ENCODE measurements around the gene FABP1. TPM values are rescaled to one million over a fixed set of nuclear protein-coding genes. Genes with fewer than 3 reads are reported as not detected.

The FABP1 gene
- total RNA-seq, 1 donor, result not detected

- TF ChIP-seq, protein P1, sequence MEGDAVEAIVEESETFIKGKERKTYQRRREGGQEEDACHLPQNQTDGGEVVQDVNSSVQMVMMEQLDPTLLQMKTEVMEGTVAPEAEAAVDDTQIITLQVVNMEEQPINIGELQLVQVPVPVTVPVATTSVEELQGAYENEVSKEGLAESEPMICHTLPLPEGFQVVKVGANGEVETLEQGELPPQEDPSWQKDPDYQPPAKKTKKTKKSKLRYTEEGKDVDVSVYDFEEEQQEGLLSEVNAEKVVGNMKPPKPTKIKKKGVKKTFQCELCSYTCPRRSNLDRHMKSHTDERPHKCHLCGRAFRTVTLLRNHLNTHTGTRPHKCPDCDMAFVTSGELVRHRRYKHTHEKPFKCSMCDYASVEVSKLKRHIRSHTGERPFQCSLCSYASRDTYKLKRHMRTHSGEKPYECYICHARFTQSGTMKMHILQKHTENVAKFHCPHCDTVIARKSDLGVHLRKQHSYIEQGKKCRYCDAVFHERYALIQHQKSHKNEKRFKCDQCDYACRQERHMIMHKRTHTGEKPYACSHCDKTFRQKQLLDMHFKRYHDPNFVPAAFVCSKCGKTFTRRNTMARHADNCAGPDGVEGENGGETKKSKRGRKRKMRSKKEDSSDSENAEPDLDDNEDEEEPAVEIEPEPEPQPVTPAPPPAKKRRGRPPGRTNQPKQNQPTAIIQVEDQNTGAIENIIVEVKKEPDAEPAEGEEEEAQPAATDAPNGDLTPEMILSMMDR (IDR thresholded peaks at IDR 0.05; ENCODE audit: insufficient read depth, low read length), result no peak
- no peak for DNase-seq (ENCODE audit: low read depth)
- H3K4me3 ChIP-seq (ENCODE audit: low read depth, low read length), result no peak overlapping the region
These were observed 40.5 kb upstream of the FABP1 start for GRCh38 chr2:88168386-88168785.

DNA sequence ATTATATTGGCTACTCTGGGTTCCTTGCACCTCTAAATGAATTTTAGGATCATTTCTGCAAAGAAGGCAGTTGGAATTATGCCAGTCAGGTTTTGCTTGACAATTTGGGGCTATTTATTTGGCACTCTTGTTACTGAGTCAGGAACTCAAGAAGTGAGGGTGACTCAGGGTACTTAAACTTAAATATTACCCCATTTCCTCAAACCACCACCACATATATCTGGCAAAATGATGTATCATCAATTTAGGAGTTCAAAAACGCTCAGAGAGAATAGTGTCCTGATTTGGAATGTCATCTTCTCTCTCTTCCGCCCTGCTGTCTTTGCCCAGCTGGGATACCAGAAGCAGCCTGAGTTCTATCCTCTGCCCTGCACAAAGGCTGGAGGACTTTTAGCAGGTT is 39.9 kb upstream of the FABP1 start:
- no peak overlapping the region for H3K4me3 ChIP-seq (ENCODE audit: low read depth, low read length)
- TF ChIP-seq, protein P1 (IDR thresholded peaks at IDR 0.05; ENCODE audit: insufficient read depth, low read length), result no peak
- no peak for DNase-seq (ENCODE audit: low read depth)

- H3K4me3 ChIP-seq (ENCODE audit: low read depth, low read length), result no peak overlapping the region
- TF ChIP-seq, protein P1 (IDR thresholded peaks at IDR 0.05; ENCODE audit: insufficient read depth, low read length), result no peak
- DNase-seq (ENCODE audit: low read depth), result no peak
These were observed 37.6 kb upstream of the FABP1 start for GRCh38 chr2:88165332-88166003.

DNA sequence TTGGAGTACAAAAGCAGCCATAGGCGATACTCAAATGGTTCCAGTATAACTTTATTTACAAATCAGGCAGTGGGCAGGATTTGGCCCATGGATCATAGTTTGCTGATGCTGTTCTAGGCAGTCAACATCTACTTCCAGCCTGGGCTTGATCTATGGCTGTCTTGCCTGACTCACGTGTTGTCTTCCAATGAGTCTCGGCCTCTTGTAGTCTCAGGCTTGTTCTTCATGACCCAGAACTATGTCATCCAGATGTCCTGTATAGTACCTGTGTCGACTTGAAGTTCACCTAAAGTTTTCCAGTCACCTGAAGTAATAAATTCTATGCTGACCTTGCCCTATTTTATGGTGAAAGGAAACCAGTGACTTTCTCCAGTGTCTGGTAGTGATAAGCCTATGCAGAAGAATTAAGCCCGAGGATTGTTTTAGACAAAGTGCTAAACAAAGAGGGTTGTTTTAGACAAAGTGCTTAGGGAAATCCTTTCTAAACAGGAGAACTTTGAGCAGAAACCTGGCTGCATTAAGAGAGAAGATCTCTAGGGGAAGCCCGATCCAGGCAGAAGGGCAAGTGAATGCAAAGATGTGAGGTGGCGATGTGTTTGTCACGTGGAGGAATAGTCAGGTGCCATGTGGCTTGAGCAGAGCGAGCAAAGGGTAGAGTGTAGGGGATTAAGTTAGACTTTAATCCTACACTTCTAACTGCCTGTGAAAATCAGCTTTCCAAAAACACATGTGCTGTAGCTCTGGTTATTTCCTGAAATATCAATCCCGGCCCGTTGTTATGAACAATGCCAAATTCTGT is 33.8 kb upstream of the FABP1 start:
- no peak for DNase-seq (ENCODE audit: low read depth)
- no peak overlapping the region for H3K4me3 ChIP-seq (ENCODE audit: low read depth, low read length)
- TF ChIP-seq, protein P1 (IDR thresholded peaks at IDR 0.05; ENCODE audit: insufficient read depth, low read length), result no peak

- no peak overlapping the region for H3K4me3 ChIP-seq (ENCODE audit: low read depth, low read length)
- TF ChIP-seq, protein P1 (IDR thresholded peaks at IDR 0.05; ENCODE audit: insufficient read depth, low read length), result no peak
These were observed 32.7 kb upstream of the FABP1 start for GRCh38 chr2:88160517-88160916.

GRCh38 chr2:88159955-88160415 is 32.1 kb upstream of the FABP1 start:
- DNase-seq (ENCODE audit: low read depth), result peak; percentile 79
- H3K4me3 ChIP-seq (ENCODE audit: low read depth, low read length), result no peak overlapping the region
- TF ChIP-seq, protein P1 (IDR thresholded peaks at IDR 0.05; ENCODE audit: insufficient read depth, low read length), result peak; percentile 90

More at GRCh38 chr2:88160517-88160916, 32.7 kb upstream of the FABP1 start:
- no peak for DNase-seq (ENCODE audit: low read depth)

Data from fibroblast of the aortic adventitia (primary cell).